ENCODE results near the gene PTPRG.

GRCh38 chr3:62093025-62093424, 531.7 kb downstream of the PTPRG start:
- TF ChIP-seq SRF (IDR thresholded peaks at IDR 0.05; ENCODE audit: low read depth) (no peak), CTCF (IDR thresholded peaks at IDR 0.05 in 2 of 3, conservative IDR thresholded peaks at IDR 0.05 in 1 of 3; ENCODE audit: borderline replicate concordance in 1 of 3, insufficient read depth in 1 of 3, low read depth in 2 of 3, low read length in 2 of 3) (no peak), REST (IDR thresholded peaks at IDR 0.05; ENCODE audit: low read depth) (no peak)
